ENCODE results near the gene SUN3.
"Not testable (repeated sequence)": the region's sequence is repeated elsewhere in the genome, so short reads cannot be mapped to it uniquely, and the experiment has no call there.

GRCh38 chr7:47980648-47981047, 48.3 kb downstream of the SUN3 start:
- not testable (repeated sequence) for TF ChIP-seq POLR2A, CTCF (IDR thresholded peaks at IDR 0.05)

Data from heart left ventricle (tissue), 13 donors.